SU-DHL-6 (cell line): ENCODE measurements around the gene ATRNL1.

Experiments used
- H2AFZ ChIP-seq: fragments of 200-600 bp; sonication (generic); 2 replicates; pipeline ENCODE4 v1.6.1; 2014; ENCODE audit warnings: low read depth, mild to moderate bottlenecking, moderate library complexity, mixed read lengths, antibody characterized with exemption, low read length; ENCODE audit not compliant: severe bottlenecking
- H3F3A ChIP-seq: fragments of 200-600 bp; shearing (Covaris generic); 2 replicates; pipeline ENCODE4 v1.6.0; 2016; ENCODE audit warnings: antibody characterized with exemption, mild to moderate bottlenecking; ENCODE audit not compliant: insufficient read depth
- H3K27ac ChIP-seq: fragments of 200-600 bp; sonication (generic); 2 replicates; pipeline ENCODE4 v1.5.1; 2016; ENCODE audit warnings: low read depth, mild to moderate bottlenecking, low read length, moderate library complexity, mixed read lengths
- H3K27me3 ChIP-seq: fragments of 200-600 bp; sonication (generic), shearing (Covaris generic); 2 replicates; pipeline ENCODE4 v1.6.0; 2014; ENCODE audit warnings: mild to moderate bottlenecking, low read length
- H3K36me3 ChIP-seq: fragments of 200-600 bp; sonication (generic); 2 replicates; pipeline ENCODE4 v1.6.1; 2014; ENCODE audit warnings: mild to moderate bottlenecking, low read length, mixed read lengths
- H3K4me2 ChIP-seq: fragments of 300-600, 200-600 bp; shearing (Covaris generic), sonication (generic); 2 replicates; pipeline ENCODE4 v1.6.0; 2014; ENCODE audit warnings: low read length, low read depth, mild to moderate bottlenecking; ENCODE audit not compliant: poor library complexity, severe bottlenecking
- H3K4me3 ChIP-seq: fragments of 200-600 bp; sonication (generic); 2 replicates; pipeline ENCODE4 v1.5.1; 2014; ENCODE audit warnings: antibody characterized with exemption, low read length, mild to moderate bottlenecking, mixed read lengths; ENCODE audit not compliant: insufficient read depth, poor library complexity, severe bottlenecking
- H3K79me2 ChIP-seq: fragments of 200-600 bp; sonication (generic); 2 replicates; pipeline ENCODE4 v1.6.1; 2014; ENCODE audit warnings: mild to moderate bottlenecking, low read length, moderate library complexity; ENCODE audit not compliant: insufficient read depth
- H3K9ac ChIP-seq: fragments of 200-600 bp; sonication (generic); 2 replicates; pipeline ENCODE4 v1.7.0; 2014; ENCODE audit warnings: mild to moderate bottlenecking, low read length
- H3K9me2 ChIP-seq: fragments of 200-600 bp; sonication (generic); replicated peaks from 2 replicates; pipeline ENCODE4 v1.6.1; 2014; ENCODE audit warnings: low read length; ENCODE audit not compliant: insufficient read depth
- H3K9me3 ChIP-seq: fragments of 200-600 bp; sonication (generic); 2 replicates; pipeline ENCODE4 v1.6.1; 2014; ENCODE audit warnings: low read length, mixed read lengths; ENCODE audit not compliant: insufficient read depth
- H4K20me1 ChIP-seq: fragments of 200-600 bp; sonication (generic); 2 replicates; pipeline ENCODE4 v1.6.1; 2014; ENCODE audit warnings: low read depth, mild to moderate bottlenecking, antibody characterized with exemption, low read length, moderate library complexity, mixed read lengths
- CTCF ChIP-seq: fragments of 200-600 bp; sonication (generic); IDR thresholded peaks from one replicate; pipeline ENCODE4 v1.5.1; 2017; ENCODE audit warnings: antibody characterized with exemption, mild to moderate bottlenecking, low read length, moderate library complexity; ENCODE audit not compliant: insufficient read depth, poor library complexity, severe bottlenecking
- EZH2phosphoT487 ChIP-seq: fragments of 200-600 bp; sonication (generic), shearing (Covaris generic); conservative IDR thresholded peaks from 2 replicates; pipeline ENCODE4 v1.6.1; 2018; ENCODE audit warnings: mild to moderate bottlenecking, antibody characterized with exemption, low read length, moderate library complexity, mixed read lengths

The ATRNL1 gene

DNA sequence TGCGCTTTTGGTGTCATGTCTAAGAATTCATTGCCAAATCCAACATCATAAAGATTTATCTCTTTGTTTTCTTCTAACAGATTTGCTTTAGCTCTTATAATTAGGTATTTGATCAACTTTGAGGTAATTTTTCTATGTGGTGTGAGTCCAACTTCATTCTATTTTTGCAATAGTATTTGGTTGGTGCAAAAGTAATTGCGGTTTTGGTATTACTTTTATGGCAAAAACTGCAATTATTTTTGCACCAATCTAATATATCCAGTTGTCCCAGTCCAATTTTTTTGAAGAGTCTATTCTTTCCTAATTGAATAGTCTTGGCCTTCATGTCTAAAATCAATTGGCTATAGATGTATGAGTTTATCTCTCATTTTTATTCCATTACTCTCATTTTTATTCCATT lies 535.5 kb downstream of the ATRNL1 start:
- H4K20me1 ChIP-seq = no peaks in the 10 kb centered on the region
- H3F3A ChIP-seq = no peaks in the 10 kb centered on the region
- H3K36me3 ChIP-seq = no peaks in the 10 kb centered on the region

GRCh38 chr10:115638246-115638645 lies 545.1 kb downstream of the ATRNL1 start:
- Histone ChIP-seq H3K9me3 (no peaks in the 10 kb centered on the region), H3K79me2 (no peaks in the 10 kb centered on the region), H3K4me2 (no peak overlapping the region), H3K4me3 (no peak overlapping the region), H3K27me3 (no peaks in the 10 kb centered on the region), H4K20me1 (no peaks in the 10 kb centered on the region), H2AFZ (no peak overlapping the region), H3K9ac (no peak overlapping the region), H3K27ac (no peak overlapping the region), H3F3A (no peaks in the 10 kb centered on the region), H3K9me2 (no peaks in the 10 kb centered on the region), H3K36me3 (no peaks in the 10 kb centered on the region)
- TF ChIP-seq CTCF (no peak), EZH2phosphoT487 (no peak)

More for the DNA sequence above, 535.5 kb downstream of the ATRNL1 start:
- Histone ChIP-seq H3K79me2 (no peaks in the 10 kb centered on the region), H3K9ac (no peak overlapping the region), H3K27me3 (no peaks in the 10 kb centered on the region), H2AFZ (no peak overlapping the region), H3K9me3 (no peaks in the 10 kb centered on the region), H3K4me2 (no peak overlapping the region), H3K27ac (no peak overlapping the region), H3K9me2 (no peaks in the 10 kb centered on the region), H3K4me3 (no peak overlapping the region)
- no peak for TF ChIP-seq EZH2phosphoT487
- TF ChIP-seq CTCF = no peak

DNA sequence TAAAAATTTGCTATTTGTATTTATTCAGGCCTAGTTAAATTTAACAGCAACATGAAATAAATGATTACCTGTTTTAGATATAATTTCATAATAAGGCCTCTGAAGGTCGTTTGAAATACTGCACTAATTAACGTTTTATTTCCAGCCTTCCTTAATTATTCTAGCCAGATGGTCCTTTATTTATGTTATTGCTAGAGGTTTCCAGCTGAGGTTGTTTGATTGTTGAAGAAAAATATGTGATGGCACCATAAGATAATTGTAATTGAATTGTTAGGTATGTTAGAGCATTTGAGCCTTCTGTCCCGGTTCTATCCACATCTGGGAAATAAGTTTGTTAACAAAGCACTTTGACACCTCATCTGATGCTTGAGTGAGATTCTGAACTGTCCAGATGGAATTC lies 556.1 kb downstream of the ATRNL1 start:
- Histone ChIP-seq H3K4me2 (no peak overlapping the region), H3K27me3 (no peaks in the 10 kb centered on the region), H3K9me3 (no peaks in the 10 kb centered on the region), H3K79me2 (no peaks in the 10 kb centered on the region), H3K27ac (no peak overlapping the region), H2AFZ (no peak overlapping the region), H3F3A (no peaks in the 10 kb centered on the region), H3K4me3 (no peak overlapping the region), H3K9ac (no peak overlapping the region), H3K36me3 (no peaks in the 10 kb centered on the region), H3K9me2 (no peaks in the 10 kb centered on the region), H4K20me1 (no peaks in the 10 kb centered on the region)
- TF ChIP-seq CTCF = no peak
- no peak for TF ChIP-seq EZH2phosphoT487

DNA sequence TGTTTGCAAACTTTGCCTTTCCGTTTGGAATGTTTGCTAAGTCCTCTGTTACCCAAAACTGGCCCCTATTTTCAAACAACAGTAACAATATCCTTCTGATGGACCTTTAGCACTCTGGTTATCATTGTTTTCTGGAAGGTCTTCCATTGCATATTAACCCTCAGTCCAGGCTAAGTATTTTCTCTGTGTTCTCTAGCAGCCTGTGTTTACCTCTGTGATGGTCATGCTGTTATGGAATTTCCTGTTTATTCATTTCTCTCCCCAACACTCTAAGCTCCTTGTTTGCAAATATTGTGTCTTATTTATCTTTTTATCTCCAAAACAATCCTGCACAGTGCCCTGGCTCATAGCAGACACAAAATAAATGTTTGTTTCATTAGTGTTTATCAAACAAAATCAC lies 560.3 kb downstream of the ATRNL1 start:
- Histone ChIP-seq H3K9ac (no peak overlapping the region), H3K4me2 (no peak overlapping the region), H3K9me3 (no peaks in the 10 kb centered on the region), H3K36me3 (no peaks in the 10 kb centered on the region), H3K27ac (no peak overlapping the region), H2AFZ (no peak overlapping the region), H3F3A (no peaks in the 10 kb centered on the region), H3K4me3 (no peak overlapping the region), H3K9me2 (no peaks in the 10 kb centered on the region), H3K79me2 (no peaks in the 10 kb centered on the region), H3K27me3 (no peaks in the 10 kb centered on the region), H4K20me1 (no peaks in the 10 kb centered on the region)
- no peak for TF ChIP-seq CTCF
- TF ChIP-seq EZH2phosphoT487 = no peak
